ENCODE measurements around the gene NHLRC1.
"Not testable (repeated sequence)": the region's sequence is repeated elsewhere in the genome, so short reads cannot be mapped to it uniquely, and the experiment has no call there.

NHLRC1 gene

GRCh38 chr6:18122128-18123093 lies at the start of gene NHLRC1:
NHLRC1 (minus strand) TSS chr6:18122677; CDS start chr6:18122606, 71 bp downstream.
- peak; percentile 54 for DNase-seq

- DNase-seq: no peak
Observed at GRCh38 chr6:18171871-18172270, 49.4 kb upstream of the NHLRC1 start.

DNA sequence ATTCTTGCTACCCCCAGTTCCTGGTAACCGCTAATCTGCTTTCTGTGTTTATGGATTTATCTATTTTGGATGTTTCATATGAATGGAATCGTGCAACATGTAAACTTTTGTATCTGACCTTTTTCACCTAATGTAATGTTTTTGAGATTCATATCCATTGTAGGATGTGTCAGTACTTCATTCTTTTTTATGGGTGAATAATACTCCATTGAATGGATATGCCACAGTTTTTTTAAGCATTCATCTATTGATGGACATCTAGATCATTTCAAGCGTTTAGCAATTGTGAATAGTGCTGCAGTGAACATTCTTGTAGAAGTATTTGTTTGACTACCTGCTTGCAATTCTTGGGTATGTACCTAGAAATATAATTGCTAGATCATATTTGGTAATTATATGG lies 45.8 kb upstream of the NHLRC1 start:
- no peak for DNase-seq

DNA sequence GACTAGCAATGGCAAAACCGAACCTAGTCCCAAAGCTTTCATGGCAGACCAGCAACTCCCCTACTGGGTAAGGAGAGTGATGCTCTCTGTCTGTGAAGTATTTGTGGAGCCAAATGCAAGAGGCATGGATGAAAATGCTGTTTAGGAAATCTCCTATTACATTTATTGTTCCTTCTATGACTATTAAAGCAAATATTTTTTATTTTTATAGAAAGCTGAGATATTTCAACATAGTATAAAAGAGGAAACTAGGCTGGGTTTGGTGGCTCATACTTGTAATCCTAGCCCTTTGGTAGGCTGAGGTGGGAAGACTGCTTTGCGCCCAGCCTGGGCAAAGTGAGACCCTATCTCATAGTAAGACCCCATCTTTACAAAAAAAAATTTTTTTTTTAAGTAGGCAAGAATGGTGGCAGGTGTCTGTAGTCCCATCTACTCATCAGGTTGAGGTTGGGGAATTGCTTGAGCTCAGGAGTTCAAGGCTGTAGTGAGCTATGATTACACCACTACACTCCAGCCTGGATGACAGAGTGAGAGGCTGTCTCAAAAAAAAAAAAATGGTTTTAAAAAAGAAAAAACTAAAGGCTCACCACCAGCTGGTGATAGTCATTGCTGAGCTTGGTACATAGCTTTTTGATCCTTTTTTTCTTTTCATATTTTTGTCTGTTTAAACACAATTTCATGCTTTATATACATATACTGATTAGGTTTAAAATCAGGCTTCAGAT lies 44.0 kb upstream of the NHLRC1 start:
- DNase-seq: no peak

DNA sequence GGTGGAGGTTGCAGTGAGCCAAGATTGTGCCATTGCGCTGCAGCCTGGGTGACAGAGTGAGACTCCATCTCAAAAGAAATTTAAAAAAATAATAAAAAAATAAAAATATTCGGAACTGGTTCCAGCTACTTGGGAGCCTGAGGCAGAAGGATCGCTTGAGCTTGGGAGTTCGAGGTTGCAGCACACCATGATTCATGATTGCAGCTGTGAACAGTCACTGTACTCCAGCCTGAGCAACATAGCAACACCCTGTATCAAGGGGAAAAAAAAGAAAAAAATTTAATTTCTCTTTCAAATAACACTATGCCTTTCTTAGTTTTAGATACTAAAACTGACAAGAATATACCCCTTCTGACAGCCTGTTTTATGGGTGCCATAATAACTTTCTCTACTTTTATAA lies 43.3 kb upstream of the NHLRC1 start:
- DNase-seq: no peak

DNA sequence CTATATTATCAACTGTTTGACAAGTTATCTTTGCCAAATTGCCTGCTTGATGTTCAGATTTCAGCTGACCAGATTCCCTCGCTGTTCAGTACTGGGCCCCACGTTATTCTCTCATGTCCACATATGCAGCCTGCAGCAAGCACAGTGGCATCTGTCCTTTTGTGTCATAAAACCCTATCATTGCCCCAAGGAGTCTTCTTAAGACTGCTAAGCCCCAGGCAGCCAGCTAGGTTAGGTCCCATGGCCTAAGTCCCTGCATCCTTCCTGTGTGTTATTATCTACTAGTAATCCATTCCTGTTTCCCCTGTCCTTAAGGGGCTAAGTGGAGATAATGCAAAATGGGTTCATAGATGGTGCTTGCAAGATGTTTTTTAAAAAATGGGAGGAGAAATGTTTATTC lies 39.9 kb upstream of the NHLRC1 start:
- no peak for DNase-seq

DNA sequence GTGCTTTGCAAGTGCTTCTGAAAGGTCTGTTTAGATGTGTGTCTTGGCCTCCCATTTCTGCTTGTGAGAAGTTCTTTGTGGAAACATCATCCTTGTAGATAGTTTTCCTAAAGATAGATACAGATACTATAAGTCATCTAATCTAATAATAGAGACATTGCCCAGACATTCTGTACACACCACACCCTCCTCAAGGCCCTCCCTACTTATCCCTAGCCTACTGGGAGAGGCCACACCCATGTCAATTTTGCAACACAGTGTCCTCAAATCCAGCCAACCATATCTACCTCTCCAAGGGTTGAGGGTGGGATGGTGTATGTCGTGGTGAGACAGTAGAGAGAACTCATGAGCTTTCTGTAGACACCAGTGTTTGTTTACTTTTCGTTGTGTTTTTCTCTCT lies 39.0 kb upstream of the NHLRC1 start:
- no peak for DNase-seq

DNA sequence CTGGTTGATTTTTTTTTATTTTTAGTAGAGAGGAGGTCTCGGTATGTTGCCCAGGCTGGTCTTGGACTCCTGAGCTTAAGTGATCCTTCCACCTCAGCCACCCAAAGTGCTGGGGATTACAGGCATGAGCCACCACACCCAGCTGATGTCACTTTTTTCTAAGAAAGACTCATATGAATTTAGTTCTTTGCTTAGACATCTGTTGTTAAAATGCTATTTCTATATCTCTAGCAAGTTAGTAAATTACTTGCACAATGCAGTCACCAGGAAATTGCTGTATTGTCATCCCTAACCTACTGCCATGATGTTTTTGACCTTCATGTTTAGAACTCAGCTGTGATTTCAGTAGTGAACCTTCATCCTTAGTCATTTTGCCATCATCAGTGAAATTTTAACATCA lies 38.4 kb upstream of the NHLRC1 start:
- no peak for DNase-seq

- no peak for DNase-seq
Observed at GRCh38 chr6:18155864-18156421, 33.5 kb upstream of the NHLRC1 start.

DNA sequence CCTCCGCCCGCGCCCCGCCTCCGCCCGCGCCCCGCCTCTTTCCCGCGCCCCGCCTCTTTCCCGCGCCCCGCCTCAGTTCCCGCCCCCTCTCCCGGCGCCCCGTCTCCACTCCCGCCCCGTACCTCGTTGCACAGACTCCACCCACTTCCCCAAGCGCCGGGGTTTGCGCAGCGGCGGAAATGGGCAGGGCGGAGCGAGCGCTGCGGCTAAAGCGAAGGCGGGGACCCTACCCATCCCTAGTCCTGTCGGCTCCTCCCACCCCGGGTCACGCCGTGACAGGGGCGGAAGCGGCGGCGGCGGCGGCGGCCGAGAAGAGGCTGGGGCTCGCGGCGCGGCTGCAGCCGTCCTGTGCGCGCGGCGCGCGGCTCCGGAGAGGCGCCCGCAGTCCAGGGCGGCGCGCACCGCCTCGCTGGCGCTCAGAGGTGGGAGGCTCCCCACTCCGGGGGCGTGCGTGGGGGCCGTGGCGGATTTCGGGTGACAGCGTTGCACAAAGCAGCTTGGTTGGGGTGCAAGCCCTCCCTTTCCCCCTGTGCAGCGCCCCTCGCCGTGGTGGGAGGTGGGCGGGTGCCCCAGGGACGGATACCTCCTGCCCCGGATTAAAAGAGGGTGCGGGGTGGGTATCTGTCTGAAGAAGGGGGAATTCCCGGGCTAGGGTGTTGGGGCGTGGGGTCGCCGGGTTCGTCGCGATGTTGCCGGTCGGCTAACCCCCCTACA lies 32.8 kb upstream of the NHLRC1 start, which contains the start of gene KDM1B:
Gene KDM1B (plus strand): TSS at position 273 of the 714 bp plus-strand sequence. CDS start 4,474 bp downstream, outside the sequence.
- DNase-seq: peak; percentile 96

GRCh38 chr6:18154507-18155149 lies 32.2 kb upstream of the NHLRC1 start, which contains the start of gene TPMT:
TPMT (minus strand) TSS chr6:18155077; CDS start chr6:18149127, 5,950 bp downstream.
- DNase-seq: no peak

DNA sequence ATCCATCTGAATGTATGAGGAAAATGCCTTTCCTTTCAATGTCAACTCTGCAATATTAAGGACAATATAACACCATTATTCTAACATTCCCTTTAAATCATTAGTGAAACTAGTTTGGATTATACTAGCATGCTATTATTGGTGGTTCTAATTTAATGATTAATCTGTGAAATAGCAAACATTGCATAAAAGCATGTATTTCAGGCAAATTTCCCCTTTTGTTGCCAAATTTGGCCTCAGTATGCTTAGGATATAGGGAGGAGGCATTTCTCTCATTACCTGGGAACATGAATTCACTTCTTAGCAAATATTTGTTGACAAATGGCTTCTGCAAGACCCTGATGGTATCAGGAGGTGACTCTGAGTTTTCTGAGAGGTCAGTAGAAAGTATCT lies 30.8 kb upstream of the NHLRC1 start:
- DNase-seq: no peak

- no peak for DNase-seq
Observed at GRCh38 chr6:18151801-18152200, 29.3 kb upstream of the NHLRC1 start.

DNA sequence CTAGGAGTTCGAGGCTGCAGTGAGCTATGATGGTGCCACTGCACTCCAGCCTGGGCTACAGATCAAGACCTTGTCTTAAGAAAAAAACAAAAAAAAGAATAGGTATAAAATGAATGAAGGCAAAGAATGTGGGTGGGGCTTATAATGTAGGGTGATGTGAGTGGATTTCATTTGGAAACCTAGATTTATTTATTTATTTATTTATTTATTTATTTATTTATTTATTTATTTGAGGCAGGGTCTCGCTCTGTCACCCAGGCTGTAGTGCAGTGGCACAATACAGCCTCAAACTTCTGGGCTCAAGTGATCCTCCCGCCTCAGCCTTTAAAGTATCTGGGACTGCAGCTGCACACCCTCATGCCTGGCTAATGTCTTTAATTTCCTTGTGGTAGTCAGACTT lies 28.9 kb upstream of the NHLRC1 start:
- not testable (repeated sequence) for DNase-seq

GRCh38 chr6:18148304-18149025 lies 26.0 kb upstream of the NHLRC1 start:
- no peak for DNase-seq

- DNase-seq: no peak
Observed at GRCh38 chr6:18147616-18148015, 25.1 kb upstream of the NHLRC1 start.

- DNase-seq: no peak
Observed at GRCh38 chr6:18147160-18147559, 24.7 kb upstream of the NHLRC1 start.

DNA sequence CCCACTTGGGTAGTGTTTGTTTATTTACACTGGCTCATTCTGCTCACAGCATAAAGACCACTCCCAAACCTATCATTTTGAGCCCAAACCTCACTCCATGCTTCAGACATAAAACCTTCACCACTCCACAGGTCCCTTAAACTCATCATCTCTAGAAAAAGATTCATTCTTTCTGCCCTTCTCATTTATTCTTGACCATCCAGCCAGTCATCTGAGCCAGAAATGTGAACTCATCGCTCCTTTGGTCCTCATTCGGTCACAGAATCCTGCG lies 20.0 kb upstream of the NHLRC1 start:
- no peak for DNase-seq

GRCh38 chr6:18141805-18142590 lies 19.5 kb upstream of the NHLRC1 start:
- DNase-seq: no peak

DNA sequence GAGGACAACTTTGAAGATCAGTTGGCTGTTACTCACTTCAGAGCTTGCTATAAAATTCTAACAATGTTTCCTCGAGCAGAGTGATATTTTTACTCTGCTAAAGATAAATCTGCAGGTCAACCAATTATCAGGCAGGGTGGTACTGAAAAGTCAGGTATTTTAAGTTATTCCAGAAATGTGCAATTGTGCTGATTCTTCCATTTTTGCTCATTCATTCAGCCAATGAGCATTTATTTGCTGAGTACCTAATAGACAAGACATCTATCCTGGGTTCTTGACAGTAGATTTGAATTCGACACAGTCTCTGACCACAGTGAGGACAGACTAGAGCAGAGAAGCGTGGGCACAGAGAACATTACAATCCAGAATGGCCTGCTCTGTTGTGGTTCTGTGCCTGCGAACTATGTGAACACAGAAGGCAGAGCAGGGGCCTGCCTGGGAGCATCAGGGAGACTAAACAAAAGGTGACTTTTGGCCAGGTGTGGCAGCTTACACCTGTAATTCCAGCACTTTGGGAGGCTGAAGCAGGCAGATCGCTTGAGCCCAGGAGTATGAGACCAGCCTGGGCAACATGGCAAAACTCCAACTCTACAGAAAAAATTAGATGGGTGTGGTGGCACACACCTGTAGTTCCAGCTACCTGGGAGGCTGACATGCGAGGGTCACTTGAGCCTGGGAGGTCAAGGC lies 17.6 kb upstream of the NHLRC1 start:
- DNase-seq: no peak

All from activated T-cell treated with anti-CD3 and anti-CD28 coated beads for 4 hours (primary cell).